Renal cortical epithelial cell (primary cell): ENCODE measurements around the gene OR4K2. TPM values are rescaled to one million over a fixed set of nuclear protein-coding genes. Genes with fewer than 3 reads are reported as not detected.
"Not testable (repeated sequence)": the region's sequence is repeated elsewhere in the genome, so short reads cannot be mapped to it uniquely, and the experiment has no call there.

Experiments
- DNase-seq: peaks from one replicate; pipeline ENCODE4 v3.0.0-alpha.2; 2011; ENCODE audit warnings: low read depth
- total RNA-seq: library from RNA; depleted of rRNA; stranded (reverse); fragments of >200 nt; gene quantifications from 2 replicates; pipeline ENCODE4 v1.2.3, GENCODE V29; 2014

Gene OR4K2
- total RNA-seq: not detected in 2 replicates

- DNase-seq: no peak
Observed at GRCh38 chr14:19874842-19875241, at the start of gene OR4K2. Gene OR4K2 (plus strand): TSS chr14:19875142. CDS start chr14:19876268, 1,126 bp downstream.

- not testable (repeated sequence) for DNase-seq
Observed at GRCh38 chr14:19827626-19828244, 47.2 kb upstream of the OR4K2 start.

- no peak for DNase-seq
Observed at GRCh38 chr14:19828314-19828713, 46.6 kb upstream of the OR4K2 start.

GRCh38 chr14:19834203-19834848 lies 40.6 kb upstream of the OR4K2 start:
- DNase-seq: not testable (repeated sequence)

- DNase-seq: no peak
Observed at GRCh38 chr14:19838433-19838832, 36.5 kb upstream of the OR4K2 start.

- DNase-seq: no peak
Observed at GRCh38 chr14:19851365-19851764, 23.6 kb upstream of the OR4K2 start.

- not testable (repeated sequence) for DNase-seq
Observed at GRCh38 chr14:19866061-19866669, 8.8 kb upstream of the OR4K2 start.

- no peak for DNase-seq
Observed at GRCh38 chr14:19873178-19873577, 1.8 kb upstream of the OR4K2 start.

GRCh38 chr14:19878029-19878642 lies 3.2 kb downstream of the OR4K2 start:
- DNase-seq: no peak

GRCh38 chr14:19895282-19895681 lies 20.3 kb downstream of the OR4K2 start:
- DNase-seq: no peak

GRCh38 chr14:19900999-19901398 lies 26.1 kb downstream of the OR4K2 start:
- no peak for DNase-seq

GRCh38 chr14:19902409-19902808 lies 27.5 kb downstream of the OR4K2 start:
- no peak for DNase-seq

GRCh38 chr14:19906665-19907064 lies 31.7 kb downstream of the OR4K2 start:
- no peak for DNase-seq

GRCh38 chr14:19911114-19911513 lies 36.2 kb downstream of the OR4K2 start:
- no peak for DNase-seq

GRCh38 chr14:19917243-19917642 lies 42.3 kb downstream of the OR4K2 start:
- no peak for DNase-seq

GRCh38 chr14:19917955-19918518 lies 43.1 kb downstream of the OR4K2 start:
- no peak for DNase-seq

- no peak for DNase-seq
Observed at GRCh38 chr14:19918553-19919264, 43.8 kb downstream of the OR4K2 start.

GRCh38 chr14:19920021-19920657 lies 45.2 kb downstream of the OR4K2 start, which contains the start of gene OR4K5:
Gene OR4K5 (plus strand): TSS chr14:19920607. CDS start chr14:19920607, 0 bp downstream.
- no peak for DNase-seq

- no peak for DNase-seq
Observed at GRCh38 chr14:19930617-19931016, 55.7 kb downstream of the OR4K2 start, which contains the start of gene OR4K1. Gene OR4K1 (plus strand): TSS chr14:19930917. CDS start chr14:19935667, 4,750 bp downstream.
